Naive thymus-derived CD4-positive, alpha-beta T cell (primary cell): ENCODE measurements around the gene CDH13. TPM values are rescaled to one million over a fixed set of nuclear protein-coding genes. Genes with fewer than 3 reads are reported as not detected.

ENCODE experiments used
- ATAC-seq: fragments of 150-1000 bp; cut with Tn5 transposase; 2 replicates; pipeline ENCODE4 v1.10.0; 2021; ENCODE audit warnings: mild to moderate bottlenecking, moderate library complexity
- CTCF ChIA-PET: fragments of 350-600 bp; sonication (Branson Sonifier 250); formaldehyde crosslinking; loops from one replicate; lab custom pipeline; 2021; ENCODE audit warnings: antibody characterized with exemption; lab: Charles Lee
- POLR2A ChIA-PET: fragments of 350-600 bp; sonication (Branson Sonifier 250); formaldehyde crosslinking; loops from one replicate; lab custom pipeline; 2021; ENCODE audit warnings: antibody characterized with exemption, inconsistent platforms; lab: Charles Lee
- DNase-seq, 9 donors: peaks; one replicate each; pipeline versions ENCODE4 v3.0.0 to v3.0.0-alpha.2; 2020 to 2022; ENCODE audit warnings: mixed read lengths in 1 of 9
- H3K27ac ChIP-seq: one replicate; pipeline ENCODE4 v1.7.0; 2013; ENCODE audit warnings: mild to moderate bottlenecking, low read depth, low read length, moderate library complexity
- H3K27me3 ChIP-seq, 2 donors: one replicate each; pipeline ENCODE4 v1.7.0; 2013; ENCODE audit warnings: low read length in 2 of 2, mild to moderate bottlenecking in 2 of 2, moderate library complexity in 2 of 2; ENCODE audit not compliant: control insufficient read depth in 2 of 2, insufficient read depth in 2 of 2
- H3K36me3 ChIP-seq, 3 experiments: 1 replicate in 2 of 3; 2 replicates in 1 of 3; pipeline ENCODE4 v1.7.0; 2013; ENCODE audit warnings: low read length in 3 of 3, mild to moderate bottlenecking in 3 of 3, moderate library complexity in 1 of 3; ENCODE audit not compliant: insufficient read depth in 3 of 3, control insufficient read depth in 2 of 3
- H3K4me1 ChIP-seq, 2 donors: one replicate each; pipeline ENCODE4 v1.7.0; 2013; ENCODE audit warnings: low read length in 2 of 2, mild to moderate bottlenecking in 2 of 2, moderate library complexity in 1 of 2; ENCODE audit not compliant: control insufficient read depth in 2 of 2, insufficient read depth in 2 of 2
- H3K4me3 ChIP-seq: 2 replicates; pipeline ENCODE4 v1.7.0; 2013; ENCODE audit warnings: mild to moderate bottlenecking, low read length
- H3K9me3 ChIP-seq, 3 experiments: 1 replicate in 2 of 3; 2 replicates in 1 of 3; pipeline ENCODE4 v1.7.0; 2013; ENCODE audit warnings: low read length in 3 of 3; ENCODE audit not compliant: control insufficient read depth in 2 of 3
- H3K27ac Mint-ChIP-seq, 9 donors: one replicate each; pipeline ENCODE4 v1.8.0; 2020 to 2022; ENCODE audit warnings: mixed read lengths in 9 of 9, mild to moderate bottlenecking in 8 of 9, moderate library complexity in 5 of 9, inconsistent platforms in 2 of 9
- H3K27me3 Mint-ChIP-seq, 5 donors: one replicate each; pipeline ENCODE4 v1.8.0; 2021 to 2022; ENCODE audit warnings: mixed read lengths in 5 of 5, mild to moderate bottlenecking in 1 of 5
- H3K36me3 Mint-ChIP-seq, 5 donors: one replicate each; pipeline ENCODE4 v1.8.0; 2020 to 2022; ENCODE audit warnings: mixed read lengths in 5 of 5, mild to moderate bottlenecking in 3 of 5, inconsistent platforms in 1 of 5
- H3K4me1 Mint-ChIP-seq, 7 donors: one replicate each; pipeline ENCODE4 v1.8.0; 2020 to 2022; ENCODE audit warnings: mixed read lengths in 7 of 7, mild to moderate bottlenecking in 3 of 7, inconsistent platforms in 1 of 7
- H3K4me3 Mint-ChIP-seq, 10 donors: one replicate each; pipeline ENCODE4 v1.8.0; 2020 to 2022; ENCODE audit warnings: mild to moderate bottlenecking in 10 of 10, mixed read lengths in 10 of 10, moderate library complexity in 6 of 10, inconsistent platforms in 2 of 10
- H3K9me3 Mint-ChIP-seq, 11 donors: one replicate each; pipeline ENCODE4 v1.8.0; 2020 to 2022; ENCODE audit warnings: mixed read lengths in 11 of 11, mild to moderate bottlenecking in 4 of 11, inconsistent platforms in 1 of 11, moderate library complexity in 1 of 11
- intact Hi-C, 2 donors: fragments of 100-400 bp; cut with micrococcal nuclease; formaldehyde crosslinking; loops; one replicate each; pipeline ENCODE4 v1.15.1; 2023
- polyA plus RNA-seq, 2 donors: library from polyadenylated mRNA; unstranded; fragments of 300-500 nt; fragmentation: Illumina TruSeq; gene quantifications; one replicate each; pipeline ENCODE4 v1.2.3, GENCODE V29; 2021
- total RNA-seq, 6 experiments: library from RNA in 5 of 6; stranded (reverse) in 5 of 6; gene quantifications; 1 replicate in 5 of 6; 2 replicates in 1 of 6; pipeline ENCODE4 v1.2.3 and lab custom pipeline; 2021 to 2026

Gene CDH13
- total and polyA plus RNA-seq, 7 experiments from 2014 or later: not detected

DNA sequence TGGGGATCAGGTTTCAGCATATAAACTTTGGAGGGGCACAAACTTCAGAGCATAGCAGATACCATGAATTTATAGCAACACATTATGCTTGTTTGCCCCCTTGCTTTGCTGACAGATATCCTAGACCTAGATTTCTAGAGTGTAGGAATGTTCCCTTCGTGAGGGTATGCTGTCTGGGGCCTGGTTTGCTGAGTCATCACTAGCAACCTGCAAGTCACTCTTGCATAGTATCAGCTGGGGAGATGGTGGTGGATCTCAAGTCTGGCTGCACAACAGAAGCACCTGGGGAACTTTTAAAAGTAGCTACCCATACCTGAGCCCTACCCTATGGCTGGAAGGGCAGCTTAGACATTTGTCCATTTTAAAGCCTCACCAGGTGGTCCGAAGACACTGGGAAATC lies 1158.7 kb downstream of the CDH13 start:
- DNase-seq: no peak
- H3K4me1 Mint-ChIP-seq: peaks cover 0 to 2% (median 0%) of the 10 kb centered on the region in 7 donors
- Histone ChIP-seq H3K4me3 (no peak overlapping the region), H3K27me3 (no peaks in the 10 kb centered on the region), H3K27ac (no peak overlapping the region), H3K36me3 (no peaks in the 10 kb centered on the region), H3K9me3 (peaks cover 0 to 3% (median 0%) of the 10 kb centered on the region in 3 experiments), H3K4me1 (no peaks in the 10 kb centered on the region)
- ATAC-seq: no peak
- no peak overlapping the region for H3K4me3 Mint-ChIP-seq
- intact Hi-C loops: no loop called here
- POLR2A ChIA-PET: no interaction called here
- CTCF ChIA-PET: no interaction called here
- H3K27me3 Mint-ChIP-seq: peaks cover 4 to 19% (median 11%) of the 10 kb centered on the region in 5 donors
- H3K9me3 Mint-ChIP-seq: peaks cover 0 to 16% (median 0%) of the 10 kb centered on the region in 11 donors
- peaks cover 0 to 3% (median 0%) of the 10 kb centered on the region in 5 donors for H3K36me3 Mint-ChIP-seq
- H3K27ac Mint-ChIP-seq: no peak overlapping the region

DNA sequence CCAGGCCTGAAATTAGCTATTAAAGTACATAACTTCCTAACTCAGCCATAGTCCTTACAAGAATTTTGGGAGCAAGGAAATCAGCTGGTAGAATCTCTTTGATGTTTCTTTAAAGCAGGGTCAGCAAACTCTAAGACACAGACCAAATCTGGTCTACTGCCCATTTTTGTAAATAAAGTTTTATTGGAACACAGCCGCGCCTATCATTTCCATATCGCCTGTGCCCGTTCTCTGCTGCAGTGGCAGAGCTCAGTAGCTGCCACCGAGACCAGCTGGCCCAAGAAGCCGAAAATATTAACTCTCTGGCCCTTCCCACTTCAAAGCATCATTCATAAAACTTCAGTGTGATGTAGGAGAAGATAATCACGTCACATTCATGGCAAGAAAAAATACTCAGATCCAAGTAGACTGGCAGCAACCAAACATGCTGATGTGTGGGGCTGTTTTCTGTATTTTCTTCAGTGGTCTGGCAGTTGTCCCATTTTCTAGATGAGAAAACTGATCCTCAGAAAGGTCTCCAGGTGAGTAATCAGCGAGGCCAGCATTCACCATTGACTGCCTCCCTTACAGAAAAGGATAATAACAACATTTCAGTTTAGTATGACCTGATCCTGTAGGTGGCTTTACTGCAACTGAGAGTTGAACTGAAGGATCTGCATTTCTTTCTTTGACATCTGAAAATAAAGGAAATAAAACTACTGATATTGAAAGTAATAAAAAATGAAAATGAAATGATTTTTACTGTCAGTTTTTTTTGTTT lies 1163.1 kb downstream of the CDH13 start:
- no peaks in the 10 kb centered on the region for H3K36me3 ChIP-seq
- Mint-ChIP-seq H3K36me3 (no peaks in the 10 kb centered on the region), H3K27ac (no peak overlapping the region), H3K27me3 (peaks cover 0 to 16% (median 11%) of the 10 kb centered on the region in 5 donors), H3K9me3 (peaks cover 0 to 13% (median 0%) of the 10 kb centered on the region in 11 donors), H3K4me3 (no peak overlapping the region), H3K4me1 (peaks cover 0 to 11% (median 0%) of the 10 kb centered on the region in 7 donors)
- DNase-seq (no peak), ATAC-seq (no peak)
- no peaks in the 10 kb centered on the region for H3K4me1 ChIP-seq
- H3K27me3 ChIP-seq: peaks cover 0 to 2% of the 10 kb centered on the region in 2 donors
- no peak overlapping the region for H3K27ac ChIP-seq
- intact Hi-C loops: no loop called here
- H3K4me3 ChIP-seq: no peak overlapping the region
- ChIA-PET CTCF (no interaction called here), POLR2A (no interaction called here)
- H3K9me3 ChIP-seq: peaks cover 0 to 3% (median 0%) of the 10 kb centered on the region in 3 experiments

DNA sequence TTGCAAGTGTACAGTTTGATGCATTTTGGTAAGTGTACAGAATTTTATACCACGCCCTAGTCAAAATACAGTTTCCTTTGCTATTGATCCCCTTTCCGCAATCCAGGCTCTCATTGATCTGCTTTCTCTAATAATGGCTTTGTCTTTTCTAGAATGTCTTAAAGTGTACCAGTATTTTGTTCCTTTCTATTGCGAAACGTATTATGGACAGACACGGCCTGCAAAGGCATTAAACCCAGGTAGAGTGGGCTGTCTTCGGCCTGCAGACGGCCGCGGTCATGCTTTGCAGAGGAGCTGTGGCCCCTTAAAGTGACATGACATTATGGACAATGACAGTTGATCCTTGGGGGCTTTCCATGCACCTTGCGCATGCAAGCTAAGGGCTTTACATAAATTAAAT lies 1165.1 kb downstream of the CDH13 start:
- POLR2A ChIA-PET: no interaction called here
- intact Hi-C loops: no loop called here
- H3K4me3 ChIP-seq: no peak overlapping the region
- CTCF ChIA-PET: no interaction called here
- H3K4me1 Mint-ChIP-seq: peaks cover 0 to 9% (median 0%) of the 10 kb centered on the region in 7 donors
- peaks cover 5 to 31% (median 16%) of the 10 kb centered on the region in 5 donors for H3K27me3 Mint-ChIP-seq
- no peaks in the 10 kb centered on the region for H3K4me1 ChIP-seq
- H3K9me3 ChIP-seq: no peaks in the 10 kb centered on the region
- H3K9me3 Mint-ChIP-seq: peaks cover 0 to 6% (median 0%) of the 10 kb centered on the region in 11 donors
- H3K4me3 Mint-ChIP-seq: no peak overlapping the region
- no peaks in the 10 kb centered on the region for H3K36me3 ChIP-seq
- peaks cover 0 to 2% of the 10 kb centered on the region in 2 donors for H3K27me3 ChIP-seq
- H3K27ac ChIP-seq: no peak overlapping the region
- H3K27ac Mint-ChIP-seq: no peak overlapping the region
- ATAC-seq (no peak), DNase-seq (no peak)
- H3K36me3 Mint-ChIP-seq: no peaks in the 10 kb centered on the region

DNA sequence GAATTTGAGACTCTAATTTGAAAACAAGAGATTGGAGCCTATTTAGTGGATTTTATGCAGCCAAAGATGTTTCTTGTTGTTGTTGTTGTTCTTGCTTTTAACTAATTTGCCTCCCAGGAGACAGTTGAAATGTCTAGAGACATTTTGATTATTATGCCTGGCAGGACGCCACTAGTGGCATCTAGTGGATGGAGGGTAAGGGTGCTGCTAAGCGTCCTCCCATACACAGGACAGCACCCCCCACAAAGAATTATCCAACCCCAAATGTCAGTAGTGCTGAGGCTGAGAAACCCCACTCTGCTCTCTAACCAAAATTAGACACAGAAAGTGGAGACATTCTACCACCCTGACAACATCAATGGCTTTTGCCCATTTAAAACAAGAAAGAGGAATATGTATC lies 1165.6 kb downstream of the CDH13 start:
- no peak overlapping the region for H3K4me3 Mint-ChIP-seq
- no peak overlapping the region for H3K4me3 ChIP-seq
- H3K27ac Mint-ChIP-seq: no peak overlapping the region
- H3K4me1 ChIP-seq: no peaks in the 10 kb centered on the region
- no peak overlapping the region for H3K27ac ChIP-seq
- no peaks in the 10 kb centered on the region for H3K9me3 ChIP-seq
- POLR2A ChIA-PET: no interaction called here
- peaks cover 0 to 6% (median 0%) of the 10 kb centered on the region in 11 donors for H3K9me3 Mint-ChIP-seq
- no peaks in the 10 kb centered on the region for H3K36me3 Mint-ChIP-seq
- no peaks in the 10 kb centered on the region for H3K36me3 ChIP-seq
- CTCF ChIA-PET: no interaction called here
- intact Hi-C loops: no loop called here
- peaks cover 0 to 2% of the 10 kb centered on the region in 2 donors for H3K27me3 ChIP-seq
- DNase-seq (no peak), ATAC-seq (no peak)
- peaks cover 0 to 9% (median 0%) of the 10 kb centered on the region in 7 donors for H3K4me1 Mint-ChIP-seq
- peaks cover 7 to 29% (median 16%) of the 10 kb centered on the region in 5 donors for H3K27me3 Mint-ChIP-seq

DNA sequence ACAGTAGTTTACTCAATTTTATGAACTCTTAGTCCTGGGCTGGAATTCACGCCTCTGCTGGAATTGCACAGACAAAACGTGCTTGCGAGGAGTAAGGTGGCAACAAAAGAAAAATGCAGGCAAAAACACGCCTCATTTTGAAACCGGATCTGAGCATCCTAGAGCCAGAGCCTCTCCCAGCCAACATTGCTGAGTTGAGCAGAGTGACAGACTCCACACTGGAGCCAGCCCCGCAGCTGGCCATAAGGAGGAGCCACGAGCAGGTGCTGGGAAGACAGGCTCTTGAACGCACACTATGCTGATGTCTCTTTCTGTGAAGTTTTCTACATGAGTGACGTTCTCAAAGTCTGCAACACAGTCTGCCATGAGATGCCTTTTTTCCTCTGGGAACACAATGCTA lies 1166.4 kb downstream of the CDH13 start:
- no peaks in the 10 kb centered on the region for H3K9me3 ChIP-seq
- POLR2A ChIA-PET: no interaction called here
- no peaks in the 10 kb centered on the region for H3K36me3 ChIP-seq
- CTCF ChIA-PET: no interaction called here
- ATAC-seq: no peak
- peaks cover 0 to 9% (median 0%) of the 10 kb centered on the region in 7 donors for H3K4me1 Mint-ChIP-seq
- H3K9me3 Mint-ChIP-seq: peaks cover 0 to 6% (median 0%) of the 10 kb centered on the region in 11 donors
- no peak overlapping the region for H3K4me3 ChIP-seq
- H3K27ac ChIP-seq: no peak overlapping the region
- H3K4me1 ChIP-seq: no peaks in the 10 kb centered on the region
- no peak overlapping the region for H3K27ac Mint-ChIP-seq
- no peak overlapping the region for H3K4me3 Mint-ChIP-seq
- peaks cover 0 to 2% of the 10 kb centered on the region in 2 donors for H3K27me3 ChIP-seq
- peaks cover 10 to 33% (median 12%) of the 10 kb centered on the region in 5 donors for H3K27me3 Mint-ChIP-seq
- intact Hi-C loops: no loop called here
- no peak for DNase-seq
- H3K36me3 Mint-ChIP-seq: no peaks in the 10 kb centered on the region

DNA sequence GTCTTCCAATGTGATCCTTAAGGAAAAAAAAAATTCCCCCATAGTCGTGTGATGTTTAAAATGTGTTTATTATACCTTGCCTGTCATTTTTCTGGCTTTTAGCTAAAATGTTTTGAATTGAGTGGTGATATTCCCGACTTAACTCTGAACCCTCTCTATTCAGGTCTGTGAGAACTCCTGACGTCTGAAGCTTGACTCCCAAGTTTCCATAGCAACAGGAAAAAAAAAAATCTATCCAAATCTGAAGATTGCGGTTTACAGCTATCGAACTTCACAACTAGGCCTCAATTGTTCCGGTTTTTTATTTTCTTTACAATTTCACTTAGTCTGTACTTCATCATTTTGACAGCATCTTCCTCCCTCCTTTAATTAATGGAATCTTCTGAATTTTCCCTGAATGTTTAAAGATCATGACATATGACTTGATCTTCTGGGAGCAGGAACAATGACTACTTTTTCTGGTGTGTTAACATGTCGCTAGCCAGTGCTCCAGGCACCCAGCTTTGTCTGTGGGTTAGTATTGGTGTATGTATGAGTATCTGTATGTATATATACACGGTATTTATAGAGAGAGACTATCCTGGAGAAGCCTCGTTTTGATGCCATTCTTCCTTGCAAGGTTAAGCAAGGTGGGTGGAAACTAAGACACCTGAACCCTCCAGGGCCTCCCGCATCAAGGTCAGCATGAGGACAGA lies 1168.2 kb downstream of the CDH13 start:
- Mint-ChIP-seq H3K27me3 (peaks cover 16 to 47% (median 30%) of the 10 kb centered on the region in 5 donors), H3K4me3 (no peak overlapping the region), H3K27ac (no peak overlapping the region), H3K36me3 (no peaks in the 10 kb centered on the region), H3K4me1 (peaks cover 0 to 9% (median 0%) of the 10 kb centered on the region in 7 donors), H3K9me3 (peaks cover 0 to 6% (median 0%) of the 10 kb centered on the region in 11 donors)
- Histone ChIP-seq H3K9me3 (no peaks in the 10 kb centered on the region), H3K36me3 (no peaks in the 10 kb centered on the region), H3K27me3 (peaks cover 0 to 2% of the 10 kb centered on the region in 2 donors), H3K4me3 (no peak overlapping the region), H3K4me1 (no peaks in the 10 kb centered on the region), H3K27ac (no peak overlapping the region)
- DNase-seq (no peak), ATAC-seq (no peak)
- ChIA-PET POLR2A (no interaction called here), CTCF (no interaction called here)
- intact Hi-C loops: no loop called here
